ENCODE data around the gene HS6ST1. TPM values are rescaled to one million over a fixed set of nuclear protein-coding genes. Genes with fewer than 3 reads are reported as not detected.

The HS6ST1 gene
- total RNA-seq, 1 experiment from 2014 or later = 22.0 TPM

DNA sequence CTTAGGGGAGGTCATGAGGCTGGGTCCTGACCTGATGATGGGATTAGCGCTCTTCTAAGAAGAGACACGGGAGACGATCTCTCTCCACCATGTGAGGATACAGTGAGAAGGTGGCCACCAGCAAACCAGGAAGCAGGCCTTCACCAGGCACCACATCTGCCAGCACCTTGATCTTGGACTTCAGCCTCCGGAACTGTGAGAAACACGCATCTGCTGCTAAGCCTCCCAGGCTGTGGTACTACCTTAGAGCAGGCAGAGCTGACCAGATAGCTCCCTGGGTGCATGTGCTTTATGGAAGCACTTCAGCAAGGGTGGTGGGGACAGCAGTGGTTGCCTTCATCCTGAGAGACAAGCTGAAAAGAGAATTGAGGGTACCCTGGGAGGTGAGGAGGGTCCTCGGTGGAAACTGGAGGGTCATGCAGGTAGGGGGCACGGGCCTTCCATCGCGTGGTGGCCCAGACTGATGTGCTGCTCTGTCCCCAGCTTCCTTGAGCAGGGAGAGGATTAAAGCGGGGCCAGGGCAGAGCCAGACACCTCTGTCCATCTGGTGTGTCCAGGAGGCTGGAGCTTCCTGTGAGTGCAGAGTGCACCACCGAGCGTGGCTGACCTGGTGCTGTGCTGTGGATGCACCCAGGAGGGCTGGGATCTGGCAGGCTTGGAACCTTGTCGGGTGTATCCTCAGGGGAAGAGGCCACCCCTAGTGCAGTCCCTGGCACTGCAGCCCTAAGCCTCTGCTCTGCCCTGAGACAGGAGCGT is 42.9 kb upstream of the HS6ST1 start:
- Histone ChIP-seq H3K36me3 (ENCODE audit: control insufficient read depth, insufficient read depth, low read length) (no peaks in the 10 kb centered on the region), H3K27me3 (ENCODE audit: control insufficient read depth, insufficient read depth, low read length) (no peaks in the 10 kb centered on the region), H3K9me3 (ENCODE audit: control insufficient read depth, insufficient read depth, low read depth, low read length) (no peaks in the 10 kb centered on the region), H3K4me3 (ENCODE audit: low read depth in 2 of 2, low read length in 2 of 2) (no peak overlapping the region), H3K4me1 (ENCODE audit: control insufficient read depth, insufficient read depth, low read length) (peaks cover 4% of the 10 kb centered on the region; the same call in 1 of the 2 replicates), H3K27ac (ENCODE audit: low read length) (no peak overlapping the region)
- in situ Hi-C loops (cut with HindIII; ENCODE audit: low pct_unique_long_range_greater_than_20kb, low sequenced_read_pairs) = no loop called here
- DNase-seq (ENCODE audit: low read depth, low spot score) (no peak), ATAC-seq (no peak)
- BruUV-seq (replicated peaks) = no TSS peak
- CTCF ChIA-PET = no interaction called here
- no peak for TF ChIP-seq POLR2AphosphoS5 (IDR thresholded peaks at IDR 0.05; ENCODE audit: low read depth, low read length)
- TF ChIP-seq, protein P1, sequence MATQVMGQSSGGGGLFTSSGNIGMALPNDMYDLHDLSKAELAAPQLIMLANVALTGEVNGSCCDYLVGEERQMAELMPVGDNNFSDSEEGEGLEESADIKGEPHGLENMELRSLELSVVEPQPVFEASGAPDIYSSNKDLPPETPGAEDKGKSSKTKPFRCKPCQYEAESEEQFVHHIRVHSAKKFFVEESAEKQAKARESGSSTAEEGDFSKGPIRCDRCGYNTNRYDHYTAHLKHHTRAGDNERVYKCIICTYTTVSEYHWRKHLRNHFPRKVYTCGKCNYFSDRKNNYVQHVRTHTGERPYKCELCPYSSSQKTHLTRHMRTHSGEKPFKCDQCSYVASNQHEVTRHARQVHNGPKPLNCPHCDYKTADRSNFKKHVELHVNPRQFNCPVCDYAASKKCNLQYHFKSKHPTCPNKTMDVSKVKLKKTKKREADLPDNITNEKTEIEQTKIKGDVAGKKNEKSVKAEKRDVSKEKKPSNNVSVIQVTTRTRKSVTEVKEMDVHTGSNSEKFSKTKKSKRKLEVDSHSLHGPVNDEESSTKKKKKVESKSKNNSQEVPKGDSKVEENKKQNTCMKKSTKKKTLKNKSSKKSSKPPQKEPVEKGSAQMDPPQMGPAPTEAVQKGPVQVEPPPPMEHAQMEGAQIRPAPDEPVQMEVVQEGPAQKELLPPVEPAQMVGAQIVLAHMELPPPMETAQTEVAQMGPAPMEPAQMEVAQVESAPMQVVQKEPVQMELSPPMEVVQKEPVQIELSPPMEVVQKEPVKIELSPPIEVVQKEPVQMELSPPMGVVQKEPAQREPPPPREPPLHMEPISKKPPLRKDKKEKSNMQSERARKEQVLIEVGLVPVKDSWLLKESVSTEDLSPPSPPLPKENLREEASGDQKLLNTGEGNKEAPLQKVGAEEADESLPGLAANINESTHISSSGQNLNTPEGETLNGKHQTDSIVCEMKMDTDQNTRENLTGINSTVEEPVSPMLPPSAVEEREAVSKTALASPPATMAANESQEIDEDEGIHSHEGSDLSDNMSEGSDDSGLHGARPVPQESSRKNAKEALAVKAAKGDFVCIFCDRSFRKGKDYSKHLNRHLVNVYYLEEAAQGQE (IDR thresholded peaks at IDR 0.05; ENCODE audit: insufficient read depth in 1 of 2, low read depth in 2 of 2, low read length in 1 of 2) = no peak
- no peak for TF ChIP-seq SIN3A (IDR thresholded peaks at IDR 0.05; ENCODE audit: borderline replicate concordance, insufficient read depth, low read depth, low read length)
- TF ChIP-seq CTCF (IDR thresholded peaks at IDR 0.05) = no peak
- TF ChIP-seq TCF7L2 (IDR thresholded peaks at IDR 0.05; ENCODE audit: low read depth, low read length) = no peak
- POLR2A ChIA-PET = no interaction called here
- intact Hi-C loops (cut with micrococcal nuclease; ENCODE audit: unreplicated experiment) = no loop called here

- in situ Hi-C loops (cut with HindIII; ENCODE audit: low pct_unique_long_range_greater_than_20kb, low sequenced_read_pairs) (no loop called here), intact Hi-C loops (cut with micrococcal nuclease; ENCODE audit: unreplicated experiment) (no loop called here)
- no peak overlapping the region for H3K4me3 ChIP-seq (ENCODE audit: low read depth in 2 of 2, low read length in 2 of 2)
- no peak overlapping the region for H3K27ac ChIP-seq (ENCODE audit: low read length)
- ChIA-PET CTCF (no interaction called here), POLR2A (no interaction called here)
- TF ChIP-seq POLR2AphosphoS5 (IDR thresholded peaks at IDR 0.05; ENCODE audit: low read depth, low read length) (no peak), SIN3A (IDR thresholded peaks at IDR 0.05; ENCODE audit: borderline replicate concordance, insufficient read depth, low read depth, low read length) (no peak), CTCF (IDR thresholded peaks at IDR 0.05) (no peak), TCF7L2 (IDR thresholded peaks at IDR 0.05; ENCODE audit: low read depth, low read length) (no peak)
- TF ChIP-seq, protein P1 (IDR thresholded peaks at IDR 0.05; ENCODE audit: insufficient read depth in 1 of 2, low read depth in 2 of 2, low read length in 1 of 2) = no peak
- no TSS peak for BruUV-seq (replicated peaks)
- no peaks in the 10 kb centered on the region for H3K36me3 ChIP-seq (ENCODE audit: control insufficient read depth, insufficient read depth, low read length)
- H3K4me1 ChIP-seq (ENCODE audit: control insufficient read depth, insufficient read depth, low read length) = peaks cover 4% of the 10 kb centered on the region; the same call in 1 of the 2 replicates
- H3K27me3 ChIP-seq (ENCODE audit: control insufficient read depth, insufficient read depth, low read length) = no peaks in the 10 kb centered on the region
- ATAC-seq (no peak), DNase-seq (ENCODE audit: low read depth, low spot score) (no peak)
- H3K9me3 ChIP-seq (ENCODE audit: control insufficient read depth, insufficient read depth, low read depth, low read length) = no peaks in the 10 kb centered on the region
Measured at GRCh38 chr2:128360711-128361110, 42.0 kb upstream of the HS6ST1 start.

All from Panc1 (cell line).